Panc1 (cell line): ENCODE data around the gene KRT73. TPM values are rescaled to one million over a fixed set of nuclear protein-coding genes. Genes with fewer than 3 reads are reported as not detected.

Experiments used
- ATAC-seq: fragments of 200-7000 bp; cut with Tn5 transposase; 2 replicates; pipeline ENCODE4 v1.9.1; 2020; ENCODE audit warnings: mild to moderate bottlenecking, moderate library complexity
- BruUV-seq: library from RNA; stranded (reverse); fragments of 400-500 nt; replicated peaks from 2 replicates; lab custom pipeline; 2021; lab: Mats Ljungman, UMichigan
- CTCF ChIA-PET: fragments of 300-600 bp; sonication (Branson Sonifier 250); formaldehyde crosslinking; loops from one replicate; lab custom pipeline; 2022; ENCODE audit warnings: antibody characterized with exemption; lab: Charles Lee
- POLR2A ChIA-PET: fragments of 300-600 bp; sonication (Branson Sonifier 250); formaldehyde crosslinking; loops from one replicate; lab custom pipeline; 2022; ENCODE audit warnings: antibody characterized with exemption; lab: Charles Lee
- DNase-seq: peaks from one replicate; pipeline ENCODE4 v3.0.0-alpha.2; 2010; ENCODE audit warnings: low read depth, low spot score
- H3K27ac ChIP-seq: 2 replicates; pipeline ENCODE4 v1.5.1; 2011; ENCODE audit warnings: mild to moderate bottlenecking, low read length, inconsistent platforms
- H3K27me3 ChIP-seq: fragments of 200-500 bp; sonication (Bioruptor generic); 2 replicates; pipeline ENCODE4 v1.6.0; 2014; ENCODE audit warnings: low read length, inconsistent platforms; ENCODE audit not compliant: control insufficient read depth, insufficient read depth
- H3K36me3 ChIP-seq: fragments of 200-500 bp; sonication (Bioruptor generic); 2 replicates; pipeline ENCODE4 v1.5.1; 2014; ENCODE audit warnings: inconsistent platforms, mild to moderate bottlenecking, low read length, moderate library complexity; ENCODE audit not compliant: control insufficient read depth, insufficient read depth
- H3K4me1 ChIP-seq: 2 replicates; pipeline ENCODE4 v1.5.1; 2011; ENCODE audit warnings: inconsistent platforms, mild to moderate bottlenecking, low read length, moderate library complexity; ENCODE audit not compliant: control insufficient read depth, insufficient read depth
- H3K4me3 ChIP-seq, 2 experiments: 2 replicates each; pipeline ENCODE4 v1.5.1; 2011 to 2012; ENCODE audit warnings: low read depth in 2 of 2, low read length in 2 of 2, mild to moderate bottlenecking in 2 of 2, inconsistent platforms in 1 of 2, moderate library complexity in 1 of 2
- H3K9me3 ChIP-seq: fragments of 200-500 bp; sonication (Bioruptor generic); 2 replicates; pipeline ENCODE4 v1.5.1; 2014; ENCODE audit warnings: low read depth, mild to moderate bottlenecking, inconsistent platforms, low read length, moderate library complexity; ENCODE audit not compliant: control insufficient read depth, insufficient read depth
- POLR2AphosphoS5 ChIP-seq: IDR thresholded peaks from 2 replicates; pipeline ENCODE4 v1.6.1; 2012; ENCODE audit warnings: mild to moderate bottlenecking, low read depth, low read length, moderate library complexity
- SIN3A ChIP-seq: IDR thresholded peaks from 2 replicates; pipeline ENCODE4 v1.6.1; 2012; ENCODE audit warnings: low read depth, mild to moderate bottlenecking, low read length, moderate library complexity, borderline replicate concordance; ENCODE audit not compliant: insufficient read depth
- TCF7L2 ChIP-seq: IDR thresholded peaks from 2 replicates; pipeline ENCODE4 v1.6.1; 2011; ENCODE audit warnings: mild to moderate bottlenecking, low read depth, low read length, inconsistent platforms
- in situ Hi-C: cut with HindIII; loops from 2 replicates; pipeline ENCODE4 v1.10.0; 2016; ENCODE audit warnings: low sequenced_read_pairs, low pct_unique_long_range_greater_than_20kb
- intact Hi-C: fragments of 100-400 bp; cut with micrococcal nuclease; formaldehyde crosslinking; loops from one replicate; pipeline ENCODE4 v1.10.0; 2022; ENCODE audit not compliant: unreplicated experiment
- total RNA-seq: library from RNA; stranded (reverse); gene quantifications from one replicate; pipeline ENCODE4 v1.2.1, GENCODE V29; 2021; ENCODE audit not compliant: unreplicated experiment
- TF ChIP-seq, protein P1 (sequence below): fragments of 450-650 bp; IDR thresholded peaks from 2 replicates; pipeline ENCODE4 v1.5.1; 2017; ENCODE audit warnings: mild to moderate bottlenecking
- TF ChIP-seq, protein P2 (sequence below), 2 experiments: IDR thresholded peaks; 2 replicates each; pipeline ENCODE4 v1.6.1; 2011 to 2012; ENCODE audit warnings: low read depth in 2 of 2, control low read depth in 1 of 2, low read length in 1 of 2, mild to moderate bottlenecking in 1 of 2, moderate library complexity in 1 of 2; ENCODE audit not compliant: insufficient read depth in 1 of 2

Gene KRT73
- total RNA-seq, 1 experiment from 2014 or later = not detected

DNA sequence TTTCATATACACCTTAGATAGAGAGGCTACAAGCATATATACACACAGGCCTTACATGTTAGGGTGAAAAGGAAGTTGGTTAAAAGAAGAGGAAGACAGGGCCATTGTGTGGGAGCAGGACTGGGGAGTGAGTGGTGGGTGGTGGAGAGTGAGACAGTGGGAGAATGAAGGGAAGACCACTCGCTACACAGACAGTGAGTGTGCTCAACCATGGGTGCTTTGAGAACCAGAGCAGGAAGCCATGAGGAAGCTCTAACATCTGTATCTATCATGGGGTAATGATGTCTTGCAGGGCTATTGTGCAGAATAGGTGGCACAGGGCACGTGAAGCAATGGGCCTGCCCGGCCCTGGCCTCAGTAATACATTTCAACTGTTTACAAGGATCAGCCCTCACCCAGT lies 33.3 kb downstream of the KRT73 start:
- POLR2A ChIA-PET = no interaction called here
- H3K4me1 ChIP-seq = no peaks in the 10 kb centered on the region
- peaks cover 5% of the 10 kb centered on the region for H3K27me3 ChIP-seq
- H3K27ac ChIP-seq = no peak overlapping the region
- TF ChIP-seq SIN3A = no peak
- TF ChIP-seq, protein P1, sequence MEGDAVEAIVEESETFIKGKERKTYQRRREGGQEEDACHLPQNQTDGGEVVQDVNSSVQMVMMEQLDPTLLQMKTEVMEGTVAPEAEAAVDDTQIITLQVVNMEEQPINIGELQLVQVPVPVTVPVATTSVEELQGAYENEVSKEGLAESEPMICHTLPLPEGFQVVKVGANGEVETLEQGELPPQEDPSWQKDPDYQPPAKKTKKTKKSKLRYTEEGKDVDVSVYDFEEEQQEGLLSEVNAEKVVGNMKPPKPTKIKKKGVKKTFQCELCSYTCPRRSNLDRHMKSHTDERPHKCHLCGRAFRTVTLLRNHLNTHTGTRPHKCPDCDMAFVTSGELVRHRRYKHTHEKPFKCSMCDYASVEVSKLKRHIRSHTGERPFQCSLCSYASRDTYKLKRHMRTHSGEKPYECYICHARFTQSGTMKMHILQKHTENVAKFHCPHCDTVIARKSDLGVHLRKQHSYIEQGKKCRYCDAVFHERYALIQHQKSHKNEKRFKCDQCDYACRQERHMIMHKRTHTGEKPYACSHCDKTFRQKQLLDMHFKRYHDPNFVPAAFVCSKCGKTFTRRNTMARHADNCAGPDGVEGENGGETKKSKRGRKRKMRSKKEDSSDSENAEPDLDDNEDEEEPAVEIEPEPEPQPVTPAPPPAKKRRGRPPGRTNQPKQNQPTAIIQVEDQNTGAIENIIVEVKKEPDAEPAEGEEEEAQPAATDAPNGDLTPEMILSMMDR = no peak
- TF ChIP-seq POLR2AphosphoS5 = no peak
- TF ChIP-seq TCF7L2 = no peak
- TF ChIP-seq, protein P2, sequence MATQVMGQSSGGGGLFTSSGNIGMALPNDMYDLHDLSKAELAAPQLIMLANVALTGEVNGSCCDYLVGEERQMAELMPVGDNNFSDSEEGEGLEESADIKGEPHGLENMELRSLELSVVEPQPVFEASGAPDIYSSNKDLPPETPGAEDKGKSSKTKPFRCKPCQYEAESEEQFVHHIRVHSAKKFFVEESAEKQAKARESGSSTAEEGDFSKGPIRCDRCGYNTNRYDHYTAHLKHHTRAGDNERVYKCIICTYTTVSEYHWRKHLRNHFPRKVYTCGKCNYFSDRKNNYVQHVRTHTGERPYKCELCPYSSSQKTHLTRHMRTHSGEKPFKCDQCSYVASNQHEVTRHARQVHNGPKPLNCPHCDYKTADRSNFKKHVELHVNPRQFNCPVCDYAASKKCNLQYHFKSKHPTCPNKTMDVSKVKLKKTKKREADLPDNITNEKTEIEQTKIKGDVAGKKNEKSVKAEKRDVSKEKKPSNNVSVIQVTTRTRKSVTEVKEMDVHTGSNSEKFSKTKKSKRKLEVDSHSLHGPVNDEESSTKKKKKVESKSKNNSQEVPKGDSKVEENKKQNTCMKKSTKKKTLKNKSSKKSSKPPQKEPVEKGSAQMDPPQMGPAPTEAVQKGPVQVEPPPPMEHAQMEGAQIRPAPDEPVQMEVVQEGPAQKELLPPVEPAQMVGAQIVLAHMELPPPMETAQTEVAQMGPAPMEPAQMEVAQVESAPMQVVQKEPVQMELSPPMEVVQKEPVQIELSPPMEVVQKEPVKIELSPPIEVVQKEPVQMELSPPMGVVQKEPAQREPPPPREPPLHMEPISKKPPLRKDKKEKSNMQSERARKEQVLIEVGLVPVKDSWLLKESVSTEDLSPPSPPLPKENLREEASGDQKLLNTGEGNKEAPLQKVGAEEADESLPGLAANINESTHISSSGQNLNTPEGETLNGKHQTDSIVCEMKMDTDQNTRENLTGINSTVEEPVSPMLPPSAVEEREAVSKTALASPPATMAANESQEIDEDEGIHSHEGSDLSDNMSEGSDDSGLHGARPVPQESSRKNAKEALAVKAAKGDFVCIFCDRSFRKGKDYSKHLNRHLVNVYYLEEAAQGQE (IDR thresholded peaks at IDR 0.05; ENCODE audit: insufficient read depth in 1 of 2, low read depth in 2 of 2, low read length in 1 of 2) = no peak
- no peaks in the 10 kb centered on the region for H3K36me3 ChIP-seq
- no peak overlapping the region for H3K4me3 ChIP-seq
- CTCF ChIA-PET = interaction anchor here (0.7 to 1.5 kb wide), 3 partner anchors 194 to 286 kb away, joined by 3 to 7 read pairs (median 4); no protein-coding TSS in a partner anchor
- intact Hi-C loops = loop anchor here (10.0 kb wide), 1 partner anchor 440 kb away; no protein-coding TSS in a partner anchor
- DNase-seq (no peak), ATAC-seq (no peak)
- BruUV-seq = no TSS peak
- H3K9me3 ChIP-seq = no peaks in the 10 kb centered on the region
- in situ Hi-C loops = no loop called here

DNA sequence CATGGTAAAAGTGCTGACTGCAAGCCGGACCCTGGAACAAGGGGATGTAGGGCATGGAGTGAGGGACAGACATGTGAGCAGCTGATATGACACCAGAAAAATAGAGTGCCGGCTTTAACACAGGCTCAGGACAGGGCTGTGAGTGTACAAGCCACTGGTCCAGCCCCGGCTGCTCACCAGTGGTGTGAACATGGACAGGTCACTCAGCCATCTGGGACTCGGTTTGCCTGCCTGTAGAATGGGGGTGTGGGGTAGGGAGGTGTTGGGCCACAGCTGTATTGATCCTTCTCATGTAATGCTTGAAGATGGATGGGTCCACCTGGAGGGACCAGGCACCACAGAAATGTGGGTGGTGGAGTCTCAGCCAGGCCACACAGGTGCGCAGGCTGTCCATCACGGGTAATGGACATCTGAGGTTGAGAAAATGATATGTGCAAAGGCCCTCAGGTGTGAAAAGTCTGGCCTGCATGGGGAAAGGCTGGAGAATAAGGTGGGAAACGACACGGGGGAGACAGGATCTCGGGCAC lies 34.1 kb downstream of the KRT73 start:
- Histone ChIP-seq H3K4me3 (no peak overlapping the region), H3K9me3 (no peaks in the 10 kb centered on the region), H3K4me1 (no peaks in the 10 kb centered on the region), H3K27me3 (peaks cover 6% of the 10 kb centered on the region), H3K36me3 (no peaks in the 10 kb centered on the region), H3K27ac (no peak overlapping the region)
- in situ Hi-C loops (no loop called here), intact Hi-C loops (loop anchor here (10.0 kb wide), 1 partner anchor 439 kb away; no protein-coding TSS in a partner anchor)
- ATAC-seq (no peak), DNase-seq (no peak)
- CTCF ChIA-PET = interaction anchor here (1.5 kb wide), 1 partner anchor 281 kb away, joined by 4 read pairs; no protein-coding TSS in a partner anchor
- no TSS peak for BruUV-seq
- TF ChIP-seq, protein P2 (IDR thresholded peaks at IDR 0.05; ENCODE audit: insufficient read depth in 1 of 2, low read depth in 2 of 2, low read length in 1 of 2) = no peak
- TF ChIP-seq TCF7L2 (no peak), POLR2AphosphoS5 (no peak), SIN3A (no peak)
- TF ChIP-seq, protein P1 = no peak
- POLR2A ChIA-PET = no interaction called here
